ENCODE data around the gene FGF7. TPM values are rescaled to one million over a fixed set of nuclear protein-coding genes. Genes with fewer than 3 reads are reported as not detected.

FGF7 gene
- total and polyA plus RNA-seq, 4 donors, result 0.13 to 0.62 (median 0.33) TPM; not detected in 1

GRCh38 chr15:49436751-49437150 lies 13.7 kb downstream of the FGF7 start:
- H3K9ac ChIP-seq (ENCODE audit: low read depth in 1 of 2, low read length in 2 of 2), result no peak overlapping the region
- WGBS, result 96% methylated on average over 2 of the region's 2 CpGs

GRCh38 chr15:49438962-49439631 lies 16.1 kb downstream of the FGF7 start:
- no peak overlapping the region for H3K9ac ChIP-seq (ENCODE audit: low read depth in 1 of 2, low read length in 2 of 2)
- 64% methylated on average over 6 of the region's 6 CpGs for WGBS

More at GRCh38 chr15:49436751-49437150, 13.7 kb downstream of the FGF7 start:
- H3K36me3 ChIP-seq (ENCODE audit: control insufficient read depth in 4 of 4, insufficient read depth in 3 of 4, low read depth in 1 of 4, low read length in 3 of 4), result no peaks in the 10 kb centered on the region
- no peak for TF ChIP-seq FOXA1 (IDR thresholded peaks at IDR 0.05)
- H3K9me3 ChIP-seq (ENCODE audit: control insufficient read depth in 4 of 4, low read length in 3 of 4), result no peaks in the 10 kb centered on the region
- no peak overlapping the region for H3K4me3 ChIP-seq (ENCODE audit: low read depth in 1 of 3, low read length in 3 of 3)
- no peaks in the 10 kb centered on the region for H3K4me1 ChIP-seq (ENCODE audit: control insufficient read depth in 4 of 4, insufficient read depth in 4 of 4, low read length in 3 of 4)
- DNase-seq (ENCODE audit: low spot score), result no peak
- H3K27ac ChIP-seq (ENCODE audit: low read depth in 1 of 2, low read length in 2 of 2), result no peak overlapping the region
- H3K27me3 ChIP-seq (ENCODE audit: control insufficient read depth in 4 of 4, insufficient read depth in 4 of 4, low read length in 3 of 4), result no peaks in the 10 kb centered on the region

More at GRCh38 chr15:49438962-49439631, 16.1 kb downstream of the FGF7 start:
- H3K27me3 ChIP-seq (ENCODE audit: control insufficient read depth in 4 of 4, insufficient read depth in 4 of 4, low read length in 3 of 4), result no peaks in the 10 kb centered on the region
- H3K36me3 ChIP-seq (ENCODE audit: control insufficient read depth in 4 of 4, insufficient read depth in 3 of 4, low read depth in 1 of 4, low read length in 3 of 4), result no peaks in the 10 kb centered on the region
- H3K9me3 ChIP-seq (ENCODE audit: control insufficient read depth in 4 of 4, low read length in 3 of 4), result no peaks in the 10 kb centered on the region
- H3K4me3 ChIP-seq (ENCODE audit: low read depth in 1 of 3, low read length in 3 of 3), result no peak overlapping the region
- no peak overlapping the region for H3K27ac ChIP-seq (ENCODE audit: low read depth in 1 of 2, low read length in 2 of 2)
- DNase-seq (ENCODE audit: low spot score), result no peak
- H3K4me1 ChIP-seq (ENCODE audit: control insufficient read depth in 4 of 4, insufficient read depth in 4 of 4, low read length in 3 of 4), result no peaks in the 10 kb centered on the region
- TF ChIP-seq GABPA (IDR thresholded peaks at IDR 0.05 in 1 of 2, conservative IDR thresholded peaks at IDR 0.05 in 1 of 2) (no peak), MAX (IDR thresholded peaks at IDR 0.05) (no peak), NR2F2 (IDR thresholded peaks at IDR 0.05) (no peak), CTCF (IDR thresholded peaks at IDR 0.05; ENCODE audit: low read depth, low read length, missing input control) (no peak), YY1 (IDR thresholded peaks at IDR 0.05) (no peak), HNF4G (IDR thresholded peaks at IDR 0.05) (no peak), TAF1 (conservative IDR thresholded peaks at IDR 0.05) (no peak), JUND (IDR thresholded peaks at IDR 0.05) (no peak), RXRA (IDR thresholded peaks at IDR 0.05) (no peak), ZBTB33 (IDR thresholded peaks at IDR 0.05) (no peak), FOXA2 (IDR thresholded peaks at IDR 0.05) (no peak)
